ENCODE measurements around the gene COLQ.

GRCh38 chr3:15436246-15436645 lies 85.3 kb downstream of the COLQ start:
- TF ChIP-seq CTCF (IDR thresholded peaks at IDR 0.05) (no peak), SIN3A (IDR thresholded peaks at IDR 0.05; ENCODE audit: borderline replicate concordance, insufficient read depth, low read depth, low read length) (no peak), POLR2AphosphoS5 (IDR thresholded peaks at IDR 0.05; ENCODE audit: low read depth, low read length) (no peak)
